SK-N-SH (cell line): ENCODE results near the gene BAG5. TPM values are rescaled to one million over a fixed set of nuclear protein-coding genes. Genes with fewer than 3 reads are reported as not detected.

ENCODE experiments used
- CTCF ChIA-PET: fragments of 300-600, 350-600 bp; formaldehyde crosslinking; extraction: SDS; loops from one replicate; lab custom pipeline; 2021; lab: Yijun Ruan, JAX
- POLR2A ChIA-PET: fragments of 350-600 bp; sonication (Branson Sonifier 250); formaldehyde crosslinking; extraction: SDS; loops from one replicate; lab custom pipeline; 2020; ENCODE audit warnings: antibody characterized with exemption, inconsistent platforms; lab: Yijun Ruan, JAX
- DNase-seq: peaks from one replicate; pipeline ENCODE4 v3.0.0; 2012
- H2AFZ ChIP-seq: fragments of 200-600 bp; sonication (generic); 2 replicates; pipeline ENCODE4 v1.8.1; 2016; ENCODE audit warnings: antibody characterized with exemption, mild to moderate bottlenecking, low read depth
- H3F3A ChIP-seq: fragments of 200-600 bp; sonication (generic); replicated peaks from 2 replicates; pipeline ENCODE3; 2016; ENCODE audit warnings: antibody characterized with exemption, mild to moderate bottlenecking; ENCODE audit not compliant: insufficient read depth
- H3K27ac ChIP-seq, 2 experiments: fragments of 200-500 bp in 1 of 2; fragments of 200-600 bp in 1 of 2; sonication (Bioruptor generic) in 1 of 2; sonication (generic), shearing (Covaris generic) in 1 of 2; 2 replicates each; pipeline versions ENCODE4 v1.5.1 to v1.6.1; 2014 to 2016; ENCODE audit warnings: low read depth in 2 of 2, inconsistent platforms in 1 of 2, low read length in 1 of 2, mild to moderate bottlenecking in 1 of 2, mixed read lengths in 1 of 2
- H3K27me3 ChIP-seq: fragments of 200-600 bp; sonication (generic), shearing (Covaris generic); 2 replicates; pipeline ENCODE4 v1.6.1; 2016; ENCODE audit warnings: mixed run types; ENCODE audit not compliant: insufficient read depth
- H3K36me3 ChIP-seq, 2 experiments: fragments of 200-500 bp in 1 of 2; fragments of 200-600 bp in 1 of 2; sonication (Bioruptor generic) in 1 of 2; sonication (generic) in 1 of 2; replicated peaks in 1 of 2; 2 replicates each; pipeline versions ENCODE3 to v1.5.1; 2014 to 2016; ENCODE audit warnings: low read length in 1 of 2, mild to moderate bottlenecking in 1 of 2; ENCODE audit not compliant: insufficient read depth in 2 of 2, control insufficient read depth in 1 of 2
- H3K4me1 ChIP-seq, 2 experiments: fragments of 200-500 bp in 1 of 2; fragments of 200-600 bp in 1 of 2; sonication (Bioruptor generic) in 1 of 2; sonication (generic), shearing (Covaris generic) in 1 of 2; 2 replicates each; pipeline versions ENCODE4 v1.5.1 to v1.6.1; 2014 to 2016; ENCODE audit warnings: low read depth in 1 of 2, low read length in 1 of 2, mixed run types in 1 of 2; ENCODE audit not compliant: insufficient read depth in 2 of 2, control insufficient read depth in 1 of 2
- H3K4me2 ChIP-seq: fragments of 200-600 bp; sonication (generic), shearing (Covaris generic); 2 replicates; pipeline ENCODE4 v1.6.1; 2017; ENCODE audit warnings: mixed run types
- H3K4me3 ChIP-seq, 2 experiments: fragments of 200-500 bp in 1 of 2; fragments of 200-600 bp in 1 of 2; sonication (Bioruptor generic) in 1 of 2; sonication (generic), shearing (Covaris generic) in 1 of 2; 2 replicates each; pipeline versions ENCODE4 v1.5.1 to v1.8.1; 2014 to 2016; ENCODE audit warnings: low read depth in 2 of 2, inconsistent platforms in 1 of 2, low read length in 1 of 2, mild to moderate bottlenecking in 1 of 2, mixed read lengths in 1 of 2, moderate library complexity in 1 of 2
- H3K79me2 ChIP-seq: fragments of 200-600 bp; sonication (generic); 2 replicates; pipeline ENCODE4 v1.8.1; 2017; ENCODE audit warnings: mild to moderate bottlenecking; ENCODE audit not compliant: insufficient read depth
- H3K9ac ChIP-seq: fragments of 200-600 bp; sonication (generic); 2 replicates; pipeline ENCODE4 v1.6.1; 2017; ENCODE audit warnings: mixed run types
- H3K9me2 ChIP-seq: fragments of 200-600 bp; sonication (generic); 2 replicates; pipeline ENCODE4 v1.6.1; 2017; ENCODE audit warnings: mixed run types
- H3K9me3 ChIP-seq: fragments of 200-600 bp; sonication (generic); 2 replicates; pipeline ENCODE4 v1.6.1; 2017; ENCODE audit warnings: mixed run types, mild to moderate bottlenecking, moderate library complexity
- H4K20me1 ChIP-seq: fragments of 200-600 bp; sonication (generic); 2 replicates; pipeline ENCODE4 v1.6.1; 2017; ENCODE audit warnings: mild to moderate bottlenecking, mixed run types; ENCODE audit not compliant: insufficient read depth
- ELF1 ChIP-seq: IDR thresholded peaks from 2 replicates; pipeline ENCODE4 v1.4.0; 2012
- FOXM1 ChIP-seq: IDR thresholded peaks from 2 replicates; pipeline ENCODE4 v1.4.0; 2012; ENCODE audit warnings: low read depth, mild to moderate bottlenecking
- IRF3 ChIP-seq: fragments of 150-350 bp; IDR thresholded peaks from 2 replicates; pipeline ENCODE4 v1.6.1; 2016; ENCODE audit warnings: mild to moderate bottlenecking, low read depth, low read length
- JUND ChIP-seq: IDR thresholded peaks from 2 replicates; pipeline ENCODE4 v1.4.0; 2012
- MEF2A ChIP-seq: IDR thresholded peaks from 2 replicates; pipeline ENCODE4 v1.4.0; 2012; ENCODE audit warnings: low read depth, borderline replicate concordance
- MXI1 ChIP-seq: IDR thresholded peaks from 2 replicates; pipeline ENCODE4 v1.6.1; 2012; ENCODE audit warnings: mild to moderate bottlenecking, low read depth, low read length, improper control_type of control experiment
- NRF1 ChIP-seq: IDR thresholded peaks from 2 replicates; pipeline ENCODE4 v1.6.1; 2012; ENCODE audit warnings: low read depth, mild to moderate bottlenecking, low read length
- PBX3 ChIP-seq: IDR thresholded peaks from 2 replicates; pipeline ENCODE4; 2012
- RAD21 ChIP-seq: IDR thresholded peaks from 2 replicates; pipeline ENCODE4 v1.6.1; 2012; ENCODE audit warnings: mild to moderate bottlenecking, low read length
- RCOR1 ChIP-seq: fragments of 150-350 bp; IDR thresholded peaks from 2 replicates; pipeline ENCODE4 v1.6.1; 2017; ENCODE audit warnings: antibody characterized with exemption, low read length
- REST ChIP-seq: IDR thresholded peaks from 2 replicates; pipeline ENCODE4 v1.6.1; 2012; ENCODE audit warnings: mild to moderate bottlenecking, low read depth, low read length, moderate library complexity
- RFX5 ChIP-seq: IDR thresholded peaks from 2 replicates; pipeline ENCODE4 v1.6.1; 2012; ENCODE audit warnings: mild to moderate bottlenecking, improper control_type of control experiment, low read length
- SIN3A ChIP-seq: IDR thresholded peaks from 2 replicates; pipeline ENCODE4 v1.6.1; 2012; ENCODE audit warnings: low read depth, mild to moderate bottlenecking, low read length, moderate library complexity, borderline replicate concordance
- SMC3 ChIP-seq: IDR thresholded peaks from 2 replicates; pipeline ENCODE4 v1.6.1; 2012; ENCODE audit warnings: low read depth, low read length, improper control_type of control experiment
- TAF1 ChIP-seq: IDR thresholded peaks from 2 replicates; pipeline ENCODE4 v1.6.1; 2012; ENCODE audit warnings: low read depth, mild to moderate bottlenecking, low read length, moderate library complexity, borderline replicate concordance
- TCF12 ChIP-seq: IDR thresholded peaks from 2 replicates; pipeline ENCODE4 v1.4.0; 2012
- USF2 ChIP-seq: fragments of 150-350 bp; IDR thresholded peaks from 2 replicates; pipeline ENCODE4 v1.6.1; 2017; ENCODE audit warnings: antibody characterized with exemption, low read length, low read depth, borderline replicate concordance
- WGBS: methylation state at CpG from one replicate; pipeline ENCODE4 v1.1.6; 2017; ENCODE audit warnings: low lambda C conversion rate; 5-methylcytosine and 5-hydroxymethylcytosine counted together
- polyA plus RNA-seq, 3 experiments: library from polyadenylated mRNA; depleted of rRNA; stranded (reverse); fragments of >200 nt; gene quantifications; 2 replicates each; pipeline ENCODE4 v1.2.3, GENCODE V29; 2012

Gene BAG5
- polyA plus RNA-seq, 1 of the 3 experiments (the other 2 are of a cell fraction), result 5.2 TPM

- Histone ChIP-seq H3F3A (peaks cover 4% of the 10 kb centered on the region), H3K4me2 (no peak overlapping the region), H2AFZ (no peak overlapping the region), H3K27ac (no peak overlapping the region), H3K79me2 (peaks cover 21% of the 10 kb centered on the region), H3K9ac (no peak overlapping the region), H3K4me3 (no peak overlapping the region), H4K20me1 (peaks cover 9% of the 10 kb centered on the region; the same call in 1 of the 2 replicates), H3K4me1 (peaks cover 4 to 17% of the 10 kb centered on the region in 2 experiments; a peak in 3 of 4 replicates), H3K36me3 (peaks cover 0 to 32% of the 10 kb centered on the region in 2 experiments), H3K9me2 (no peaks in the 10 kb centered on the region), H3K9me3 (no peaks in the 10 kb centered on the region), H3K27me3 (no peaks in the 10 kb centered on the region)
- WGBS, result no CpG with 5 or more reads among the region's 21 CpGs
- TF ChIP-seq MEF2A (no peak), RCOR1 (no peak), PBX3 (no peak), TCF12 (no peak), NRF1 (no peak), RAD21 (no peak), MXI1 (no peak), IRF3 (no peak)
- CTCF ChIA-PET, result interaction anchor here (1.2 to 8.5 kb wide), 4 partner anchors 12 to 35 kb away, joined by 4 to 52 read pairs (median 19); no protein-coding TSS in a partner anchor
- POLR2A ChIA-PET, result no interaction called here
- DNase-seq, result no peak
These were observed 27.2 kb downstream of the BAG5 start for GRCh38 chr14:103535081-103535890.

GRCh38 chr14:103534576-103535061 lies 27.8 kb downstream of the BAG5 start:
- H3K9me3 ChIP-seq, result no peaks in the 10 kb centered on the region
- no peak for DNase-seq
- H3K4me1 ChIP-seq, result peaks cover 0 to 22% of the 10 kb centered on the region in 2 experiments; a peak in 1 of 4 replicates
- peaks cover 9% of the 10 kb centered on the region; the same call in 1 of the 2 replicates for H4K20me1 ChIP-seq
- no peak for TF ChIP-seq TAF1
- TF ChIP-seq MEF2A, result no peak
- TF ChIP-seq MXI1, result no peak
- TF ChIP-seq SIN3A, result no peak
- no peak for TF ChIP-seq ELF1
- no peak for TF ChIP-seq REST
- no peak for TF ChIP-seq FOXM1
- TF ChIP-seq RAD21, result no peak
- TF ChIP-seq RFX5, result no peak
- no peak for TF ChIP-seq SMC3
- TF ChIP-seq JUND, result no peak
- TF ChIP-seq USF2, result no peak
- TF ChIP-seq, all 33 proteins: peak for 0
- Histone ChIP-seq H3K4me3 (no peak overlapping the region), H3K9me2 (no peaks in the 10 kb centered on the region), H3K36me3 (peaks cover 0 to 32% of the 10 kb centered on the region in 2 experiments), H3K27ac (no peak overlapping the region), H3F3A (no peaks in the 10 kb centered on the region), H3K9ac (no peak overlapping the region), H3K27me3 (no peaks in the 10 kb centered on the region), H3K79me2 (peaks cover 28% of the 10 kb centered on the region), H2AFZ (no peak overlapping the region), H3K4me2 (no peak overlapping the region)
- CTCF ChIA-PET, result interaction anchor here (1.2 to 8.5 kb wide), 3 partner anchors 12 to 34 kb away, joined by 4 to 52 read pairs (median 4); no protein-coding TSS in a partner anchor
- POLR2A ChIA-PET, result no interaction called here
- WGBS, result 96% methylated on average over 15 of the region's 22 CpGs
